ENCODE measurements around the gene BRINP3.

- TF ChIP-seq CTCF (IDR thresholded peaks at IDR 0.05) (no peak), ETV6 (CRISPR knock-in tag; IDR thresholded peaks at IDR 0.05) (no peak), TP53 (CRISPR knock-in tag; IDR thresholded peaks at IDR 0.05) (no peak), NR1H2 (CRISPR knock-in tag; IDR thresholded peaks at IDR 0.05) (no peak), FOXK1 (CRISPR knock-in tag; IDR thresholded peaks at IDR 0.05) (no peak), CREM (CRISPR knock-in tag; IDR thresholded peaks at IDR 0.05) (no peak), ZNF671 (CRISPR knock-in tag; IDR thresholded peaks at IDR 0.05) (no peak), NFE2L1 (CRISPR knock-in tag; IDR thresholded peaks at IDR 0.05) (no peak), GTF2I (CRISPR knock-in tag; conservative IDR thresholded peaks at IDR 0.05) (no peak), ZNF512 (CRISPR knock-in tag; IDR thresholded peaks at IDR 0.05; ENCODE audit: borderline replicate concordance) (no peak), NFYB (CRISPR knock-in tag; conservative IDR thresholded peaks at IDR 0.05; ENCODE audit: low read depth) (no peak), FOXP4 (CRISPR knock-in tag; IDR thresholded peaks at IDR 0.05) (no peak)
- TF ChIP-seq, protein P1, sequence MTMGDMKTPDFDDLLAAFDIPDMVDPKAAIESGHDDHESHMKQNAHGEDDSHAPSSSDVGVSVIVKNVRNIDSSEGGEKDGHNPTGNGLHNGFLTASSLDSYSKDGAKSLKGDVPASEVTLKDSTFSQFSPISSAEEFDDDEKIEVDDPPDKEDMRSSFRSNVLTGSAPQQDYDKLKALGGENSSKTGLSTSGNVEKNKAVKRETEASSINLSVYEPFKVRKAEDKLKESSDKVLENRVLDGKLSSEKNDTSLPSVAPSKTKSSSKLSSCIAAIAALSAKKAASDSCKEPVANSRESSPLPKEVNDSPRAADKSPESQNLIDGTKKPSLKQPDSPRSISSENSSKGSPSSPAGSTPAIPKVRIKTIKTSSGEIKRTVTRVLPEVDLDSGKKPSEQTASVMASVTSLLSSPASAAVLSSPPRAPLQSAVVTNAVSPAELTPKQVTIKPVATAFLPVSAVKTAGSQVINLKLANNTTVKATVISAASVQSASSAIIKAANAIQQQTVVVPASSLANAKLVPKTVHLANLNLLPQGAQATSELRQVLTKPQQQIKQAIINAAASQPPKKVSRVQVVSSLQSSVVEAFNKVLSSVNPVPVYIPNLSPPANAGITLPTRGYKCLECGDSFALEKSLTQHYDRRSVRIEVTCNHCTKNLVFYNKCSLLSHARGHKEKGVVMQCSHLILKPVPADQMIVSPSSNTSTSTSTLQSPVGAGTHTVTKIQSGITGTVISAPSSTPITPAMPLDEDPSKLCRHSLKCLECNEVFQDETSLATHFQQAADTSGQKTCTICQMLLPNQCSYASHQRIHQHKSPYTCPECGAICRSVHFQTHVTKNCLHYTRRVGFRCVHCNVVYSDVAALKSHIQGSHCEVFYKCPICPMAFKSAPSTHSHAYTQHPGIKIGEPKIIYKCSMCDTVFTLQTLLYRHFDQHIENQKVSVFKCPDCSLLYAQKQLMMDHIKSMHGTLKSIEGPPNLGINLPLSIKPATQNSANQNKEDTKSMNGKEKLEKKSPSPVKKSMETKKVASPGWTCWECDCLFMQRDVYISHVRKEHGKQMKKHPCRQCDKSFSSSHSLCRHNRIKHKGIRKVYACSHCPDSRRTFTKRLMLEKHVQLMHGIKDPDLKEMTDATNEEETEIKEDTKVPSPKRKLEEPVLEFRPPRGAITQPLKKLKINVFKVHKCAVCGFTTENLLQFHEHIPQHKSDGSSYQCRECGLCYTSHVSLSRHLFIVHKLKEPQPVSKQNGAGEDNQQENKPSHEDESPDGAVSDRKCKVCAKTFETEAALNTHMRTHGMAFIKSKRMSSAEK (CRISPR knock-in tag; IDR thresholded peaks at IDR 0.05; ENCODE audit: borderline replicate concordance), result no peak
These were observed 174.2 kb downstream of the BRINP3 start for GRCh38 chr1:190303501-190303900.

Data from WTC11 (cell line).